Ovary (tissue), 9 donors: ENCODE results near the gene THSD4. TPM values are rescaled to one million over a fixed set of nuclear protein-coding genes. Genes with fewer than 3 reads are reported as not detected.

Experiments
- DNase-seq, 5 donors: peaks; one replicate each; pipeline ENCODE4 v3.0.0-alpha.2; 2019 to 2020
- H3K27ac ChIP-seq, 2 donors: fragments of 200-600 bp; one replicate each; pipeline versions ENCODE4 v1.5.1 to v1.8.0; 2019 to 2022
- H3K27me3 ChIP-seq: fragments of 200-600 bp; one replicate; pipeline ENCODE4 v1.8.0; 2022
- H3K36me3 ChIP-seq: fragments of 200-600 bp; sonication (generic); one replicate; pipeline ENCODE4 v1.5.1; 2019
- H3K4me1 ChIP-seq: one replicate; pipeline ENCODE4 v1.8.1; 2013; ENCODE audit warnings: mild to moderate bottlenecking, moderate library complexity; ENCODE audit not compliant: insufficient read depth
- H3K4me3 ChIP-seq: fragments of 200-600 bp; sonication (generic); one replicate; pipeline ENCODE4 v1.5.1; 2017
- H3K9me3 ChIP-seq, 2 donors: fragments of 200-600 bp in 1 of 2; sonication (generic) in 1 of 2; one replicate each; pipeline versions ENCODE4 v1.5.1 to v1.8.1; 2013 to 2019; ENCODE audit warnings: mild to moderate bottlenecking in 1 of 2, moderate library complexity in 1 of 2
- EP300 ChIP-seq: sonication (generic); formaldehyde crosslinking; IDR thresholded peaks from one replicate; pipeline ENCODE4 v1.6.1; 2017; ENCODE audit warnings: antibody characterized with exemption
- POLR2A ChIP-seq: fragments of 450-650 bp; IDR thresholded peaks from one replicate; pipeline ENCODE4 v1.6.1; 2017; ENCODE audit warnings: antibody characterized with exemption, mild to moderate bottlenecking, moderate library complexity
- WGBS, 3 donors: extraction: QIAGEN DNeasy Blood & Tissue Kit in 1 of 3; methylation state at CpG; one replicate each; pipeline versions ENCODE4 v1.1.5 to v1.1.7; 2013 to 2017; 5-methylcytosine and 5-hydroxymethylcytosine counted together
- intact Hi-C, 4 donors: fragments of 100-400 bp; cut with DNase I; formaldehyde crosslinking; loops; one replicate each; pipeline versions ENCODE4 v1.11.0 to v1.15.1; 2022 to 2023
- polyA plus RNA-seq, 2 donors: library from polyadenylated mRNA; stranded (reverse); fragments of 200-250 nt in 1 of 2; fragments of 350-450 nt in 1 of 2; fragmentation: Illumina TruSeq in 1 of 2; extraction: RNeasy Lipid Tissue Mini Kit (QIAGEN cat#74804) in 1 of 2; gene quantifications; one replicate each; pipeline ENCODE4 v1.2.3, GENCODE V29; 2013 to 2014
- total RNA-seq, 7 donors: library from RNA; depleted of rRNA in 2 of 7; stranded (reverse); fragments of >200 nt in 2 of 7; fragmentation: NEBNext Ultra II Directional in 3 of 7; extraction: Animal tissue kit (Norgen Biotek cat#: 25700) in 3 of 7; gene quantifications; one replicate each; pipeline versions ENCODE4 v1.1.0 to v1.2.4, GENCODE V29; 2016 to 2023
- TF ChIP-seq, protein P1 (sequence below), 3 donors: fragments of 450-650 bp in 2 of 3; fragments of 200-600 bp in 1 of 3; IDR thresholded peaks; one replicate each; pipeline versions ENCODE4 v1.5.1 to v1.8.0; 2016 to 2022; ENCODE audit warnings: antibody characterized with exemption in 3 of 3, mild to moderate bottlenecking in 1 of 3
- donor health status: DM: no; HTN: no; CAD: no; lungs with moderate emphysema.
- donor health status: DM: no; HTN: no; CAD: no.
- donor health status: Bipolar disorder and iron deficiency.
- donor health status: DM: yes; HTN: yes; CAD: no.
- donor health status: DM: no; HTN: no; CAD: no.
- donor health status: DM: yes; HTN: yes; CAD: no.

Gene THSD4
- total and polyA plus RNA-seq, 9 donors: 3.2 to 53.4 (median 13.5) TPM

DNA sequence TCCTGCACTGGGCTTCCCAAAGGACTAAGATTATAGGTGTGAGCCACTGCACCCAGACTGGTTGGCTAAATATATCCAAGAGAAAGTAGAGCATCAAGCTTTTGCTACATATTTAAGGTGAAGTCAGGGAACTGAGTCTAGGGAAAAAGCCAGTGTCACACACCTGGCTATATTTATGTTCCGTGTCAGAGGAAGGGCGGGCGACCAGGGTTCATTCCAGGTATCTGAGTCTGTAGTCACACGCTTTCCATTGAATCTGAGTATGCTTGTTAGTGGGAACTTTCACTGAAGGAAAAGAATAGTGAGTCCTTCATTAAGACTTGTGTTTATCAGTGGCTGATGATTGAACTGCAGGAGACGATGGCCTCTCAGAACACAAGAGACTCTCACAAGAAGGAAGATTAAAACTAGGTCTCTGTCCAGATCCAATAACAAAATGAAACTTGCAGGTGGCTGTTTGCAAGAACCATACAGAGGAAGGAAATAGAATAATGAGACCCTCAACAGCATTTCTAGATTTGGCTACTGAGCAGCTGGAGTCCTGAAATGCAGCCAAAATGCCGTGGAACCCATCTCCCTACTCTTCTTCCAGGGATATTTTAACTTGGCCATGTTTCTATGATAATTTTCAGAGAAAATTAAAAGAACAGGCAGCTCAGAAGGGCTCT is 276.3 kb downstream of the THSD4 start:
- intact Hi-C loops: no loop called here
- H3K9me3 ChIP-seq: no peaks in the 10 kb centered on the region
- H3K4me1 ChIP-seq: no peaks in the 10 kb centered on the region
- TF ChIP-seq POLR2A (no peak), EP300 (no peak)
- no peak overlapping the region for H3K27ac ChIP-seq
- WGBS, 3 donors: 65 to 70% (median 69%) methylated on average over 6 of the region's 6 CpGs
- no peak for DNase-seq
- no peak overlapping the region for H3K4me3 ChIP-seq
- no peaks in the 10 kb centered on the region for H3K27me3 ChIP-seq
- no peaks in the 10 kb centered on the region for H3K36me3 ChIP-seq

GRCh38 chr15:71392861-71393283 is 277.6 kb downstream of the THSD4 start:
- Histone ChIP-seq H3K36me3 (no peaks in the 10 kb centered on the region), H3K27ac (no peak overlapping the region), H3K4me1 (peaks cover 4% of the 10 kb centered on the region), H3K9me3 (no peaks in the 10 kb centered on the region), H3K4me3 (no peak overlapping the region), H3K27me3 (no peaks in the 10 kb centered on the region)
- WGBS, 3 donors: 91 to 92% (median 92%) methylated on average over 11 of the region's 11 CpGs
- no peak for DNase-seq
- TF ChIP-seq EP300: no peak
- TF ChIP-seq, protein P1, sequence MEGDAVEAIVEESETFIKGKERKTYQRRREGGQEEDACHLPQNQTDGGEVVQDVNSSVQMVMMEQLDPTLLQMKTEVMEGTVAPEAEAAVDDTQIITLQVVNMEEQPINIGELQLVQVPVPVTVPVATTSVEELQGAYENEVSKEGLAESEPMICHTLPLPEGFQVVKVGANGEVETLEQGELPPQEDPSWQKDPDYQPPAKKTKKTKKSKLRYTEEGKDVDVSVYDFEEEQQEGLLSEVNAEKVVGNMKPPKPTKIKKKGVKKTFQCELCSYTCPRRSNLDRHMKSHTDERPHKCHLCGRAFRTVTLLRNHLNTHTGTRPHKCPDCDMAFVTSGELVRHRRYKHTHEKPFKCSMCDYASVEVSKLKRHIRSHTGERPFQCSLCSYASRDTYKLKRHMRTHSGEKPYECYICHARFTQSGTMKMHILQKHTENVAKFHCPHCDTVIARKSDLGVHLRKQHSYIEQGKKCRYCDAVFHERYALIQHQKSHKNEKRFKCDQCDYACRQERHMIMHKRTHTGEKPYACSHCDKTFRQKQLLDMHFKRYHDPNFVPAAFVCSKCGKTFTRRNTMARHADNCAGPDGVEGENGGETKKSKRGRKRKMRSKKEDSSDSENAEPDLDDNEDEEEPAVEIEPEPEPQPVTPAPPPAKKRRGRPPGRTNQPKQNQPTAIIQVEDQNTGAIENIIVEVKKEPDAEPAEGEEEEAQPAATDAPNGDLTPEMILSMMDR (IDR thresholded peaks at IDR 0.05): no peak
- no peak for TF ChIP-seq POLR2A
- intact Hi-C loops: no loop called here

GRCh38 chr15:71393383-71393782 is 278.1 kb downstream of the THSD4 start:
- DNase-seq: no peak
- H3K27me3 ChIP-seq: no peaks in the 10 kb centered on the region
- WGBS, 3 donors: 89 to 92% (median 92%) methylated on average over 3 of the region's 3 CpGs
- no peak overlapping the region for H3K27ac ChIP-seq
- peaks cover 4% of the 10 kb centered on the region for H3K4me1 ChIP-seq
- no peaks in the 10 kb centered on the region for H3K36me3 ChIP-seq
- intact Hi-C loops: no loop called here
- H3K4me3 ChIP-seq: no peak overlapping the region
- no peaks in the 10 kb centered on the region for H3K9me3 ChIP-seq
- TF ChIP-seq EP300 (no peak), POLR2A (no peak)

DNA sequence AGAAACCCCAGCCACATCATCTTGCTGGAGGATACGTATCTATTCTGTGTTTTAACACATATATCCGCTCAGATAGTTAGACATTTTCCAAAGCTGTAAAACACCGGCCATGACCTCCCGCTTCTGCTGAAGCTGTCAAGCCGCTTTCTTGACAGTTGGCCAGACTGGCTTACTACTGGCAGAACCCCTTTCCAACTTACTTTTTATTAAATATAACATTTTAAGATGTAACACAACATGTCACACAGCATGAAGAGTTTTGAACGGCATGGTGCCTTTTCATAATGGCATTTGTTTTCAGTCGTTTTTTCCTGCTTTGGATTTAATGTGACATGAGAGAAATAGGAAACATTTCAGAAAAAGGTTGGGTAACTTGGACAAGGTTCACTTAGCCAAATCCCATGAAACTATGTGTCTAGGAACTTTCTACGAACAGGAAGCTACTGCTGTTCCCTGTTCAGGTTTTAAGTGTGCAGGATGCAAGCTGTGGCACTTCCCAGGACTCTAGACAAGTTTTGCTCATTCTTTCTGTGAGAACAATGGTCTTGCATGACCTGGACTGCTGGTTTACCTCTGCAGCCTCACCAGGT is 281.4 kb downstream of the THSD4 start:
- no peak for DNase-seq
- intact Hi-C loops: no loop called here
- Histone ChIP-seq H3K4me3 (no peak overlapping the region), H3K27me3 (no peaks in the 10 kb centered on the region), H3K9me3 (no peaks in the 10 kb centered on the region), H3K36me3 (no peaks in the 10 kb centered on the region), H3K27ac (no peak overlapping the region), H3K4me1 (peaks cover 4% of the 10 kb centered on the region)
- 43 to 53% (median 49%) methylated on average over 8 of the region's 8 CpGs for WGBS, 3 donors
- TF ChIP-seq EP300 (no peak), POLR2A (no peak)
- TF ChIP-seq, protein P1 (IDR thresholded peaks at IDR 0.05): no peak

DNA sequence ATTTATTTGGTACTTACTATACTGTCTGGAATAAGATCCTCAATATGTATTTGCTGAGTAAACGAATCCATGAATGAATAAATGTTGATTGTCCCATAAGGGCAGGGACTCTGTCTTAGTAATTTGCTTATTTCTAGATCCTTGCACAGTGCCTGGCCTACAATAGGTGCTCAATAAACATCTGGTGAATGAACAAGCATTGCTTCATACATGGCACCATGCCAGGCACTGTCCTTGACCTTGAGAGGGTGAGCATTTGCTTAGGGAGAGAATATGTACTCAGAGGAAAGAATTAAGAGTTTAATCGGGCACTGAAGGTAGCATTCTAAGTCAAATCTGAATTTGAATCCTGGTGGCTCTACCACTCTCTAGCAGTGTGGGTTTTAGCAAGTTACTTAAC is 282.1 kb downstream of the THSD4 start:
- peaks cover 4% of the 10 kb centered on the region for H3K4me1 ChIP-seq
- intact Hi-C loops: no loop called here
- 39 to 54% (median 43%) methylated on average over 2 of the region's 2 CpGs for WGBS, 3 donors
- H3K27me3 ChIP-seq: no peaks in the 10 kb centered on the region
- H3K9me3 ChIP-seq: no peaks in the 10 kb centered on the region
- no peaks in the 10 kb centered on the region for H3K36me3 ChIP-seq
- peak in 2 of 5 donors; percentile 40 to 41 for DNase-seq
- H3K27ac ChIP-seq: no peak overlapping the region
- TF ChIP-seq, protein P1 (IDR thresholded peaks at IDR 0.05): no peak
- no peak for TF ChIP-seq POLR2A
- TF ChIP-seq EP300: no peak
- no peak overlapping the region for H3K4me3 ChIP-seq
